HG03442 (cell line): Measurements from ENCODE around the gene PSMD9.
A peak's percentile ranks its signal among the peaks of the same experiment; 100 is the strongest.
"Not testable (repeated sequence)": the region's sequence is repeated elsewhere in the genome, so short reads cannot be mapped to it uniquely, and the experiment has no call there.

Experiments
- ATAC-seq: cut with Tn5 transposase; IDR thresholded peaks from one replicate; pipeline ENCODE4 v1.9.1; 2021; ENCODE audit warnings: mild to moderate bottlenecking, moderate library complexity; ENCODE audit not compliant: unreplicated experiment

Gene PSMD9

DNA sequence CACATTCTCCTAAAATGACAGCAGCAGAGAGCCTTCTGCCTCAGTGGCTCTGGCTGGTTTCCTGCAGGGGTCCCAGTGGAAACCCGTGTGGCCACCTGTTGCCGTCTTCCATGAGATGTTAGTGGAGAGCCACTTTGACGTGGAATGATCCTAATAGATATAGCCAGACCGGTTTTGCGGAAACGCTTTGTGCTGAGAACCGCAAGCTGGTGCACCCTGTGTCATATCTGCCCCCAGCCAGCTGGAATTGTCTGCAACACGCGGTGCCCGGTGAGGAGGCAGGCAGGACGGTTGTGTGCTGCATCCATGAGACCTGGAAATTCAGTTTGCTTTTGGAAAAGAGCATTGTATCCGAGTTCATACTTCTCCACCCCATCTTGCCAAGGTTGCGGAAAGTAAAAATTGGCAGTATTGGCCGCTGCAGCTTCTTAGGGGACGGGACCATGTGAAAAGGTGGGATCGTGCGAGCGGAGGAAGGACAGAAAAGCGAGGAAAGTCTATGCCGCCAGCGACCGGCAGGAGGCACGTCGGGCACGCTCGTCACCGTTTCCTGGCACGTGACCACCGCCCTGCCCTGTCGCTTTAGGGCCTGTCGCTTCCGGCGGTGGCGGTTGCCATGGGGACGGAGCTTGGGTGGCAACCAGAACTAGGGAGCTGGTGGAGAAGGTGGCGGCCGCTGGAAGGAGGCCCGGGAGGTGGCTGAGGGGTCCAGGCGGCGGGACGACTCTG lies 29.5 kb downstream of the PSMD9 start, which contains the start of gene CFAP251:
Gene CFAP251 (plus strand): TSS at position 643 of the 729 bp plus-strand sequence. CDS start 2,714 bp downstream, outside the sequence.
- ATAC-seq: peak; percentile 93

DNA sequence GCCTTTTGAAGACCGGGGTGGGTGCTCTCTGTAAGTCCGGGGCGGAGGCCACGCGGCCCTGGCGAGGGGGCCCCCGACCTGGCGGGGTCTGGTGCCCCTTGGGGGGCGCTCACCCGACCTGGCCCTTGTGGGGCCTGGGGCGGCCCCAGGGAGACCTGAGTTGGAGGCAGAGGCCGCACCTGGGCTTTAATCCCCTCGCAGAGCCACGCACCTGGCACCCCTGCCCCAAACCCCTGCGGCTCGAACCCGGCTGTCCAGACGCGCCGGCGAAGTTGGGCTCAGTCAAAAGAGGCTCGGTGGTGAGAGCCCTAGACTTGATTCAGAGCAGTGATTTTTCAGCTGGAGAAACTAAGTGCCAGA lies 30.1 kb downstream of the PSMD9 start:
- no peak for ATAC-seq

- no peak for ATAC-seq
These were observed 32.5 kb downstream of the PSMD9 start for GRCh38 chr12:121921066-121921465.

GRCh38 chr12:121925358-121925695 lies 36.7 kb downstream of the PSMD9 start:
- ATAC-seq: no peak

DNA sequence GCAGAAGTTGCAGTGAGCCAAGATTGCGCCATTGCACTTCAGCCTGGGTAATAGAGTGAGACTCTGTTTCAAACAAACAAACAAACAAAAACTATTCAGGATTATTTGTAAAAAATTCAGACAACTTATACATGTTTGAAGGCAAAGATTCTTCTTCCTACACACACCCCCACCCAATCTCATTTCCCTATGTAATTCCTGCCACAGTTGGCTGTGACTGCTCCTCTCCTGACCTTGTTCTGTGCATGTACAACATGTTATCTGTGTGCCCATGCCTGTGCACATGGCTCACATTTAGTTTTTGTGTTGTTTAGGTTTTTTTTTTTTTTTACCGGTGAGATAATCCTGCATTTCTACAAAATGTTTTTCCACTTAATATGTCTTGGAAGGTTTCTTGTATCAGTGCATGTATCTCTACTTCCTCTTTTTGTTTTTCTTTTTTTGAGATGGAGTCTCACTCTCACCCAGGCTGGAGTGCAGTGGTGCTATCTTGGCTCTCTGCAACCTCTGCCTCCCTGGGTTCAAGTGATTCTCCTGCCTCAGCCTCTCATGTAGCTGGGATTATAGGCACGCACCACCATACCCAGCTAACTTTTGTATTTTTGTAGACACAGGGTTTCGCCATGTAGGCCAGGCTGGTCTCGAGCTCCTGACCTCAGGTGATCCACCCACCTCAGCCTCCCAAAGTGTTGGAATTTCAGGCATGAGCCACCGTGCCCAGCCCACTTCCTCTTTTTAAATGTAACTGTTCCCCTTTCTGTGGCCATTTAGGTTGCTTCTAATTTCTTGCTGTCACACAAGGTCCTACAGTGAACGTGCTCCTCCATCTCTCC lies 38.5 kb downstream of the PSMD9 start:
- no peak for ATAC-seq

DNA sequence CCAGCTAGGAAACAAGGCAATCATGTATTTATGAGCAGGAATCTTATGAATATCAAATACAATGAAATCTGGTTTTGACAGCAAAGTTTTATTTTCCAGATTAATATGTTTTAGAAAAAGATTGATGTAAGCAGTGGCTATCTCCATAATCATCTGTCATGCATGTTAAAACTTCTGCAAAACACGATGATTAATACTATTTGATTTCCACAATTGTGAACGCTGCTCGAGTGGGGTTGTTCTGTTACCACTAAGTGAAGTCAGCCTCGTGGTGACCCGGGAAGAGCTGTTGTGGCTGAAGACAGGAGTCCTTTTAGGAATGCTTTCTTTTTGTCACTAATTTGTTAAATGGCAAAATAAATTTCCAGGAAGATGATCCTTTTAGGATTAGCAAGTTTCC lies 39.2 kb downstream of the PSMD9 start:
- ATAC-seq: no peak

DNA sequence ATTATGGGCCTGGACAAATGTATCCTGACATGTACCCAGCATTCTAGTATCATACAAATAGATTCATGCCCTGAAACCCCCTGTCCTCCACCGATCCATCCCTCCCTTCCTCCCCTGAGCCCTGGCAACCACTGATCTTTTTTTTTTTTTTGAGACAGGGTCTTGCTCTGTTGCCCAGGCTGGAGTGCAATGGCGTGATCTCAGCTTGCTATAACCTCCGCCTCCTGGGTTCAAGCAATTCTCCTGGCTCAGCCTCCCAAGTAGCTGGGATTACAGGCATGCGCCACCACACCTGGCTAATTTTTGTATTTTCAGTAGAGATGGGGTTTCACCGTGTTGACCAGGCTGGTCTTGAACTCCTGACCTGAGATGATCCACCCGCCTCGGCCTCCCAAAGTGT lies 41.0 kb downstream of the PSMD9 start:
- not testable (repeated sequence) for ATAC-seq

- ATAC-seq: no peak
These were observed 42.3 kb downstream of the PSMD9 start for GRCh38 chr12:121930862-121931261.

DNA sequence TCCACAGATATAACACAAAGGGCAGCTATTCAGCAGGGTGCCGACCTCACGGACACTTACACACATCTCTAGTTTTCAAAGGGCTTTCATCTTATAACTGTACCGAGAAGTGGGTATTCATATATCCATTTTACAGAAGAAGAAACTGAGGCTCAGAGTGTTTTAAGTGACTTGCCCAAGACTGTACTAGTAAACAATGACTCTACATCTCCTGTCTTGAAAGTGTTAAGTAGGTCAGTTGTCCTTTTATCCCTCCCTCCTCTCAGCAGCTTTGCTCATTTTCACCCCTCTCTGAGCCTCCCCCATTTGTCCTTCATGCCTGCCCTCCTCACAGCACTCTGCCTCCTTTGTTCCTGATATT lies 43.6 kb downstream of the PSMD9 start:
- no peak for ATAC-seq

GRCh38 chr12:121932914-121933521 lies 44.4 kb downstream of the PSMD9 start:
- ATAC-seq: no peak

DNA sequence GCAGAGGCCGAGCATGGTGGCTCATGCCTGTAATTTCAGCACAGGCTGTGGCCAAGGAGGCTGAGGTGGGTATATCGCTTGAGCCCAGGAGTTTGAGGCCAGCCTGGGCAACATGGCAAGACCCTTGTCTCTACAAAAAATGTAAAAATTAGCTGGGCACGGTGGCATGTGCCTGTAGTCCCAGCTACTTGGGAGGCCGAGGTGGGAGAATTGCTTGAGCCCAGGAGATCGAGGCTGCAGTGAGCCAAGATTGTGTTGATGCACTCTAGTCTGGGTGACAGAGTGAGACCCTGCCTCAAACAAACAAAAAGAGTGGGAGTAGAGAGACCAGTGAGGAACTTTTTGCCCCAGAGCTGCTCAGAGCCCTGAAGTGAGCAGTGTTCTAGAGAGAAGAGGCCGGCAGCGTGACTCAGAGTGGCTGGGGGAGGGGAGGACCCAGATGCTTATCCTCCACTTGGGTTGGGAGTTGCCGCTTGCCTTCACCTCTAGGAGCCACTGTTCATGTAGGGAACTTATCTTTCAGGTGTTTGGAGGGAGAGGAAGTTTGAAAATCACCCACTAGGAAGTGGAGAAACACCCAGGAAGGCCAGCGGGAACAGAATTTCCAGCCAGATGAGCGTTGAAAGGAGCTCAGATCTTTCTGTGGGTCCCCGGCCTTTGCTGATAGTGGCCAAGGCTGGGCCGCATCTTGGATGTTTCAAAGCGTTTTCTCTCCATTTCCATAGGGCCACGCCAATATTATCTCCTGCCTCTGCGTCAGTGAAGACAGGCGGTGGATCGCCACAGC lies 45.1 kb downstream of the PSMD9 start:
- ATAC-seq: no peak

GRCh38 chr12:121934309-121934664 lies 45.7 kb downstream of the PSMD9 start:
- no peak for ATAC-seq

DNA sequence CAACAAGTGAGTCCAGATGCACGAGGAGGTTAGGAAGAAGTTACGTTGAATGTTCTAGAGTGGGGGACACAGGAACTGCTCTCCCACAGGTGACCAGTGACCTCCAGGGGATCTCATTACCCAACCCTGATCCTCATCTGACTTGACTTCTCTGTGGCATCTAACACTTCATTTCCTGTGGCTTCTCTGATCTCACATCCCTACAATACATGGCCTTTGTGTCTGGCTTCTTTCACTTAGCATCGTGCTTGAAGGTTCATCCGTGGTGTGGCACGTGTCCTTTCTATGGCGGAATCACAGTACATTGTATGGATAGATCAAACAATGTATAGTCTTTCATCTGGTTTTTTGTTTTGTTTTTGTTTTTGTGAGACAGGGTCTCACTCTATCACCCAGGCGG lies 49.1 kb downstream of the PSMD9 start:
- no peak for ATAC-seq

DNA sequence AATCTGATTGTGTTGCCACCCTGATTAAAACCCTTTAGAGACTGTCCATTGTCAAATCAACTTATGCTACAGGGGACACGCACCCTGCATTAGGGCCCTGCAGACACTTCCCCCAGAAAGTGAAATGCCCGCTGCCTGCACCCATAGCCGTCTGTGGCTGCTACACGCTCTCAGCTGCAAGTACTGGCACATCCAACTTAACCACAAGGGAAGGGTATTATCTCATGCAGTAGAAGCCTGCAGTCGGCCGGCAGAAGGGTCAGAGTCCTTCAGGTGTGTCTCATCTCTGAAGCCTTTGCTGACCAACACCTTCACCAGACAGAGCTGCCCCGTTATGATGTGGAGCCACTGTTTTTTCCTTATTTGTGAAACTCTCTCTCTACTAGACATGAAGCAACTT lies 50.6 kb downstream of the PSMD9 start:
- ATAC-seq: no peak

DNA sequence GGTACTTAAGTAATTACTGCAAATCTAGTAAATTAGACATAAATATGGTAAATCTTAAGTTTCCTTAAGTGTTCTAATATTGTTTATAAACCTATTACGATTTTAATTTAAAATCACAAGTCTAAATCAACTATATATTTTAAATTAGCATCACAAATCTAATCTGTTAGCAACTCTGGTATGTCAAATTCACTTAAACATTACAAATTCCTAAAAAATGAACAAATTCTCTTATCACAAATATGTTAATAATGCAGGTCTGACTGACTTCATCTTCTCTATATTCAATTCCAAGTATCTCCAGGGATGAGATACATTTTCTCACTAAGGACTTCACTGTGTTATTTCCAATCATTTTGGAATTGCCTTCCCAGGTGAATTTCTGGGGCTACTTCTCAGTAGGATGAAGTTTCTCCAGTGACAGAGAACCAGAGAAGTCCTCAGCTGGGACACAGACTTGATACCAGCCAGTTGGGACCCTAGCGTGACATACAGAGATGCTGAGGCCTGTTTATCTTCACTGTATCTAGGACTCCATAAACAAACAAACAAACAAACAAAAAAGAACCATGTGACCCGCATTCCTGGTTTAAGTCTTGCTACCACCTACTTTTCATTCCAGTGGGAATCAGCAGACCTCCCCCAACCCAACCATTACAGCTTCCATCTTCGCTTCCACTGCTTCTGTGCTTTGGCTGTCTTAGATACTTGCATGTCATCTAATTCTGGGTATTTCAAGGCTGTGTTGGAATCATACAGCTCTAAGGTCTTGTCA lies 51.6 kb downstream of the PSMD9 start:
- ATAC-seq: no peak

DNA sequence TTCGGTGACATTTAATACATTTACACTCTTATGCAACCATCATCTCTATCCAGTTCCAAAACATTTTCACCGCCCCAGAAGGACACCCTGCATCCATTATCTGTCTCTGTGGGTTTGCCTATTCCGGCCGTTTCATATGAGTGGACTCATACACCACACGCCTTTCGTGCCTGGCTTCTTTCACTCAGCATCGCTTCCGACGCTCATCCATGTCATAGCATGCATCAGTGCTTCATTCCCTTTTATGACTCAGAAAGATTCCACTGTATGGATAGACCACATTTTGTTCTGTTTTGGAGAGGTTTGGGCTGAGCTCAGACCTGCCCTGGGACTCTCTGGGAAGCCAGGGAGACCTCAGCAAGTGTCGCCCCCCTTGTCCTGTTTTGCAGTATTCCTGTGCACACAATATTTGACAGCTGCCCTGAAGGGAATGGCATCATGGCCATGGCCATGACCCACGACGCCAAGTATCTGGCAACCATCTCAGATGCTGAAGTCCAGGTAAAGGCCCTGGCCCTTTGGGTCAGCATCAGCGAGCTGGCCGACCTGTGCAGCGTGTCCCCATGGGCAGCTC lies 53.6 kb downstream of the PSMD9 start:
- ATAC-seq: no peak

DNA sequence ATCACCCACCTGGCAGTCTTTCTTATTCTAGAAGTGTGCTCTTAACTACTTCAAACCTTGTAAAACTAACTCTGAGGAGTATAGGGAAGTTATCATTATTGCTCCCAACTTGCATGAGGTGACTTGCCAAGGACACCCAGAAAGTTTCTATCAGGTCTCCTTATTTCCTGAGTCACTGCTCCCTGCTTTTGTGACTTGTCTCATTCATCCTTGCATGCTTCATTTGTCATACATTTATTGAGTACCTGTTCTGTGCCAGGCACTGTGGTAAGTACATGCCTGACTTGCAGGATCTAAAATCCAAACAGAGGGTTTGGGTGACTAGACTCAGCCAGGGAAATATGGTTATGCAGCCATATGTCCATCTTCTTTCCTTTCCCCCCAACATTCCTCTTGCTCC lies 55.3 kb downstream of the PSMD9 start:
- ATAC-seq: no peak

GRCh38 chr12:121946313-121947025 lies 57.9 kb downstream of the PSMD9 start:
- no peak for ATAC-seq

GRCh38 chr12:121947981-121948380 lies 59.4 kb downstream of the PSMD9 start:
- no peak for ATAC-seq
